ENCODE data around the gene EIF2S3B. TPM values are rescaled to one million over a fixed set of nuclear protein-coding genes. Genes with fewer than 3 reads are reported as not detected.

EIF2S3B gene
- total and polyA plus RNA-seq, 4 experiments from 2014 or later = 0.36 to 1.4 (median 0.90) TPM

GRCh38 chr12:10491766-10492165 is 13.9 kb upstream of the EIF2S3B start:
- Histone ChIP-seq H3K9me3 (ENCODE audit: control insufficient read depth in 1 of 2, low read length in 2 of 2) (no peaks in the 10 kb centered on the region), H3K27ac (ENCODE audit: low read depth, low read length) (no peak overlapping the region), H3K27me3 (ENCODE audit: insufficient read depth, low read length) (no peaks in the 10 kb centered on the region), H3K36me3 (ENCODE audit: insufficient read depth, low read length) (no peaks in the 10 kb centered on the region), H3K4me3 (ENCODE audit: low read length in 2 of 2) (no peak overlapping the region), H3K4me1 (ENCODE audit: insufficient read depth, low read length) (no peaks in the 10 kb centered on the region)
- DNase-seq = no peak
- Mint-ChIP-seq H3K4me3 (no peak overlapping the region), H3K27me3 (peaks cover 12 to 16% of the 10 kb centered on the region in 2 donors), H3K9me3 (peaks cover 0 to 3% (median under 1%) of the 10 kb centered on the region in 8 donors), H3K36me3 (no peaks in the 10 kb centered on the region), H3K4me1 (no peaks in the 10 kb centered on the region), H3K27ac (no peak overlapping the region)
- POLR2A ChIA-PET (ENCODE audit: partially characterized antibody) = no interaction called here
- CTCF ChIA-PET (ENCODE audit: partially characterized antibody) = no interaction called here
- intact Hi-C loops (cut with micrococcal nuclease) = no loop called here

DNA sequence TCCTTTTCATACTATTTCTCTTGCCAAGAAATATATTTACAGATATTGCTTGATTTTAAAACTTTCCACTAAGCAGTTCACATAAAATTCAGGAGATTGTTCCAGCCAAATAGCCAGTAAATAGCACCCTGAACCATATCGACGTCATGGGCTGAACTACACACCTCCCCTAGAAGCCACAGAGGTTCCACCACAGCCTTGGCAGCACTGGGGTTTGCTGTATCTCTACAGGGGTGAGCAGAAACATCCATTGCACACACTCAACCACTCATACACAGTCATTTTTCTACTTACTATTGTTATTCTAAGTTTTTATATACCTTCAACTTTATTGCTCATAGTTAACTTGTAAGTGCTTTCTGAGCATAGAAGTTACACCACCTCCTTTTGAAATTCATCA is 8.1 kb upstream of the EIF2S3B start:
- Mint-ChIP-seq H3K4me3 (no peak overlapping the region), H3K4me1 (peaks cover 0 to 2% (median 0%) of the 10 kb centered on the region in 4 donors), H3K27me3 (peaks cover 11 to 18% of the 10 kb centered on the region in 2 donors), H3K9me3 (no peaks in the 10 kb centered on the region), H3K36me3 (no peaks in the 10 kb centered on the region), H3K27ac (no peak overlapping the region)
- ChIA-PET CTCF (ENCODE audit: partially characterized antibody) (no interaction called here), POLR2A (ENCODE audit: partially characterized antibody) (no interaction called here)
- Histone ChIP-seq H3K9me3 (ENCODE audit: control insufficient read depth in 1 of 2, low read length in 2 of 2) (no peaks in the 10 kb centered on the region), H3K27ac (ENCODE audit: low read depth, low read length) (no peak overlapping the region), H3K4me3 (ENCODE audit: low read length in 2 of 2) (no peak overlapping the region), H3K36me3 (ENCODE audit: insufficient read depth, low read length) (no peaks in the 10 kb centered on the region), H3K27me3 (ENCODE audit: insufficient read depth, low read length) (no peaks in the 10 kb centered on the region), H3K4me1 (ENCODE audit: insufficient read depth, low read length) (no peaks in the 10 kb centered on the region)
- intact Hi-C loops (cut with micrococcal nuclease) = no loop called here
- no peak for DNase-seq

GRCh38 chr12:10498042-10498441 is 7.6 kb upstream of the EIF2S3B start:
- H3K4me1 Mint-ChIP-seq = peaks cover 0 to 2% (median 0%) of the 10 kb centered on the region in 4 donors
- ChIA-PET POLR2A (ENCODE audit: partially characterized antibody) (no interaction called here), CTCF (ENCODE audit: partially characterized antibody) (no interaction called here)
- peaks cover 12 to 19% of the 10 kb centered on the region in 2 donors for H3K27me3 Mint-ChIP-seq
- DNase-seq = no peak
- H3K27ac ChIP-seq (ENCODE audit: low read depth, low read length) = no peak overlapping the region
- H3K36me3 ChIP-seq (ENCODE audit: insufficient read depth, low read length) = no peaks in the 10 kb centered on the region
- H3K36me3 Mint-ChIP-seq = no peaks in the 10 kb centered on the region
- no peak overlapping the region for H3K4me3 Mint-ChIP-seq
- H3K4me3 ChIP-seq (ENCODE audit: low read length in 2 of 2) = no peak overlapping the region
- no peaks in the 10 kb centered on the region for H3K27me3 ChIP-seq (ENCODE audit: insufficient read depth, low read length)
- no peaks in the 10 kb centered on the region for H3K4me1 ChIP-seq (ENCODE audit: insufficient read depth, low read length)
- H3K27ac Mint-ChIP-seq = no peak overlapping the region
- H3K9me3 ChIP-seq (ENCODE audit: control insufficient read depth in 1 of 2, low read length in 2 of 2) = no peaks in the 10 kb centered on the region
- intact Hi-C loops (cut with micrococcal nuclease) = no loop called here
- peaks cover 0 to 2% (median 0%) of the 10 kb centered on the region in 8 donors for H3K9me3 Mint-ChIP-seq

GRCh38 chr12:10501030-10501429 is 4.7 kb upstream of the EIF2S3B start:
- H3K36me3 Mint-ChIP-seq = no peaks in the 10 kb centered on the region
- DNase-seq = no peak
- peaks cover 6 to 19% of the 10 kb centered on the region in 2 donors for H3K27me3 Mint-ChIP-seq
- H3K9me3 Mint-ChIP-seq = peaks cover 0 to 3% (median 0%) of the 10 kb centered on the region in 8 donors
- H3K36me3 ChIP-seq (ENCODE audit: insufficient read depth, low read length) = no peaks in the 10 kb centered on the region
- no peaks in the 10 kb centered on the region for H3K4me1 ChIP-seq (ENCODE audit: insufficient read depth, low read length)
- H3K27me3 ChIP-seq (ENCODE audit: insufficient read depth, low read length) = no peaks in the 10 kb centered on the region
- no peak overlapping the region for H3K4me3 Mint-ChIP-seq
- no peak overlapping the region for H3K27ac ChIP-seq (ENCODE audit: low read depth, low read length)
- no peak overlapping the region for H3K27ac Mint-ChIP-seq
- no peak overlapping the region for H3K4me3 ChIP-seq (ENCODE audit: low read length in 2 of 2)
- H3K9me3 ChIP-seq (ENCODE audit: control insufficient read depth in 1 of 2, low read length in 2 of 2) = no peaks in the 10 kb centered on the region
- intact Hi-C loops (cut with micrococcal nuclease) = no loop called here
- POLR2A ChIA-PET (ENCODE audit: partially characterized antibody) = no interaction called here
- H3K4me1 Mint-ChIP-seq = peaks cover 0 to 2% (median 0%) of the 10 kb centered on the region in 4 donors
- CTCF ChIA-PET (ENCODE audit: partially characterized antibody) = no interaction called here

DNA sequence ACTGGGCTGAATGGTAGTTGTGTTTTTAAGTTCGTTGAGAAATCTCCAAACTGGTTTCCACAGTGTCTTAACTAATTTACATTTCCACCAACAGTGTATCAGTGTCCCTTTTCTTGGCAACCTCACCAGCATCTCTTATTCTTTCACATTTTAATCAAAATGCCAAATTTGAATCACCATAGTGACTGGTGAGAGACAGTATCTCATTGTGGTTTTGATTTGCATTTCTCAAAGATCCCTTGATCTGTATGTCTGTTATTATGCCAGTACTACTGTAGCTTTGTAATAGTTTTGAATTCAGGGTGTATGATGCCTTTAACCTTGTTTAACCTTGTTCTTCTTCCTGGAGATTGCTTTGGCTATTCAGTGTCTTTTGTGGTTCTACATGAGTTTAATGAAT is 2.2 kb upstream of the EIF2S3B start:
- H3K4me1 ChIP-seq (ENCODE audit: insufficient read depth, low read length) = no peaks in the 10 kb centered on the region
- peaks cover 0 to 3% (median 0%) of the 10 kb centered on the region in 8 donors for H3K9me3 Mint-ChIP-seq
- H3K36me3 ChIP-seq (ENCODE audit: insufficient read depth, low read length) = no peaks in the 10 kb centered on the region
- H3K27ac ChIP-seq (ENCODE audit: low read depth, low read length) = no peak overlapping the region
- H3K36me3 Mint-ChIP-seq = no peaks in the 10 kb centered on the region
- H3K9me3 ChIP-seq (ENCODE audit: control insufficient read depth in 1 of 2, low read length in 2 of 2) = no peaks in the 10 kb centered on the region
- no peak overlapping the region for H3K4me3 Mint-ChIP-seq
- intact Hi-C loops (cut with micrococcal nuclease) = no loop called here
- H3K27ac Mint-ChIP-seq = no peak overlapping the region
- H3K4me3 ChIP-seq (ENCODE audit: low read length in 2 of 2) = no peak overlapping the region
- ChIA-PET POLR2A (ENCODE audit: partially characterized antibody) (no interaction called here), CTCF (ENCODE audit: partially characterized antibody) (no interaction called here)
- peaks cover 0 to 2% (median 0%) of the 10 kb centered on the region in 4 donors for H3K4me1 Mint-ChIP-seq
- peaks cover 9 to 22% of the 10 kb centered on the region in 2 donors for H3K27me3 Mint-ChIP-seq
- DNase-seq = no peak
- no peaks in the 10 kb centered on the region for H3K27me3 ChIP-seq (ENCODE audit: insufficient read depth, low read length)

- Histone ChIP-seq H3K9me3 (ENCODE audit: control insufficient read depth in 1 of 2, low read length in 2 of 2) (no peaks in the 10 kb centered on the region), H3K27me3 (ENCODE audit: insufficient read depth, low read length) (no peaks in the 10 kb centered on the region), H3K4me3 (ENCODE audit: low read length in 2 of 2) (no peak overlapping the region), H3K27ac (ENCODE audit: low read depth, low read length) (no peak overlapping the region), H3K4me1 (ENCODE audit: insufficient read depth, low read length) (no peaks in the 10 kb centered on the region), H3K36me3 (ENCODE audit: insufficient read depth, low read length) (no peaks in the 10 kb centered on the region)
- H3K4me1 Mint-ChIP-seq = no peaks in the 10 kb centered on the region
- H3K4me3 Mint-ChIP-seq = no peak overlapping the region
- intact Hi-C loops (cut with micrococcal nuclease) = no loop called here
- POLR2A ChIA-PET (ENCODE audit: partially characterized antibody) = no interaction called here
- peaks cover 7 to 10% of the 10 kb centered on the region in 2 donors for H3K27me3 Mint-ChIP-seq
- CTCF ChIA-PET (ENCODE audit: partially characterized antibody) = no interaction called here
- DNase-seq = no peak
- no peaks in the 10 kb centered on the region for H3K36me3 Mint-ChIP-seq
- H3K9me3 Mint-ChIP-seq = peaks cover 0 to 2% (median 0%) of the 10 kb centered on the region in 8 donors
- no peak overlapping the region for H3K27ac Mint-ChIP-seq
These were observed 6.2 kb downstream of the EIF2S3B start for GRCh38 chr12:10511756-10512355.

DNA sequence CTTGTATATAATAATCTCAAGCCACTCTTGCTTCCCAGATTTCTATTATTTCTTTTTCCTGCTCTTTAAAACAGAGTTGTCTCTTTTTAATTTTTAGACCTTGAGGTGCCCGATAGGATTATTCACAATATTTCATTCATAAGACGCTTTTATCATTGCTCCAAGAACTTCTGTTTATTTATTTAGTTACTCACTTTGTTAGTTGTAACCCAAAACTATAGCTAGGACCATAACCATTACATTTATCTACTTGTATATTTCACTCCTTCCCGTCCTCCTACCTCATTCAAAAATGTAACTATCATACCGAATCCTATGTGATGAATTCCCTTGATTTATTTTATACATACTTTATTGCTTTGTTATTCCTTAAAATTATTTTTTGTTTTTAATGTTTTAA is 7.1 kb downstream of the EIF2S3B start:
- Mint-ChIP-seq H3K4me3 (no peak overlapping the region), H3K27ac (no peak overlapping the region), H3K36me3 (no peaks in the 10 kb centered on the region), H3K27me3 (peaks cover 7 to 8% of the 10 kb centered on the region in 2 donors), H3K4me1 (no peaks in the 10 kb centered on the region), H3K9me3 (no peaks in the 10 kb centered on the region)
- H3K9me3 ChIP-seq (ENCODE audit: control insufficient read depth in 1 of 2, low read length in 2 of 2) = no peaks in the 10 kb centered on the region
- H3K27me3 ChIP-seq (ENCODE audit: insufficient read depth, low read length) = no peaks in the 10 kb centered on the region
- ChIA-PET POLR2A (ENCODE audit: partially characterized antibody) (no interaction called here), CTCF (ENCODE audit: partially characterized antibody) (no interaction called here)
- no peak for DNase-seq
- no peak overlapping the region for H3K4me3 ChIP-seq (ENCODE audit: low read length in 2 of 2)
- no peaks in the 10 kb centered on the region for H3K4me1 ChIP-seq (ENCODE audit: insufficient read depth, low read length)
- H3K36me3 ChIP-seq (ENCODE audit: insufficient read depth, low read length) = no peaks in the 10 kb centered on the region
- intact Hi-C loops (cut with micrococcal nuclease) = no loop called here
- no peak overlapping the region for H3K27ac ChIP-seq (ENCODE audit: low read depth, low read length)

DNA sequence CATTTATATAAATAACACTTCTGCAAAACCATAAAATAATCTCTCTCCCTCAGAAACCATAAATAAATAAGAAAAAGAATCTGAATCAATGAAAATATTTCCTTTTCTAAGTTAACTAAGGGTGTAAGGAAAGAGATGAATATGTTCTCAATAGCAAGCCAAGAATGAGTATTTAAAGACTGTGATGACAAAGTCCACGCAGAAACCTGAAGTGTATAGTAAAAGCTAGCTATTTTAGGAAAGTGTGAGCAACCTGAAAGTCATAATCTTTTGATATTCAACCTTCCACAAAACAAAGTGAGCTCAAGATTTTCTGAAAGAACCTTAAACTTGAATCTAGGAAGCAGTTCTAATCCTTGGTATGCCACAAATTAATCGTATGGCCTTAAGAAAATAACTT is 15.9 kb downstream of the EIF2S3B start:
- CTCF ChIA-PET (ENCODE audit: partially characterized antibody) = no interaction called here

More for the DNA sequence above, 15.9 kb downstream of the EIF2S3B start:
- no peaks in the 10 kb centered on the region for H3K36me3 Mint-ChIP-seq
- no peak overlapping the region for H3K4me3 Mint-ChIP-seq
- H3K9me3 Mint-ChIP-seq = peaks cover 0 to 3% (median 0%) of the 10 kb centered on the region in 8 donors
- Histone ChIP-seq H3K27me3 (ENCODE audit: insufficient read depth, low read length) (no peaks in the 10 kb centered on the region), H3K4me3 (ENCODE audit: low read length in 2 of 2) (no peak overlapping the region), H3K36me3 (ENCODE audit: insufficient read depth, low read length) (no peaks in the 10 kb centered on the region), H3K9me3 (ENCODE audit: control insufficient read depth in 1 of 2, low read length in 2 of 2) (no peaks in the 10 kb centered on the region), H3K4me1 (ENCODE audit: insufficient read depth, low read length) (no peaks in the 10 kb centered on the region), H3K27ac (ENCODE audit: low read depth, low read length) (no peak overlapping the region)
- POLR2A ChIA-PET (ENCODE audit: partially characterized antibody) = no interaction called here
- H3K4me1 Mint-ChIP-seq = no peaks in the 10 kb centered on the region
- intact Hi-C loops (cut with micrococcal nuclease) = no loop called here
- DNase-seq = no peak
- H3K27ac Mint-ChIP-seq = no peak overlapping the region
- H3K27me3 Mint-ChIP-seq = peaks cover 2 to 5% of the 10 kb centered on the region in 2 donors
